Neural progenitor cell (in vitro differentiated cells): Measurements from ENCODE around the gene SULT1A2.
"Not testable (repeated sequence)": the region's sequence is repeated elsewhere in the genome, so short reads cannot be mapped to it uniquely, and the experiment has no call there.

Source experiments
- CTCF ChIP-seq: fragments of 200-600 bp; sonication (generic); IDR thresholded peaks from 2 replicates; pipeline ENCODE4 v1.5.1; 2017; ENCODE audit warnings: antibody characterized with exemption, mild to moderate bottlenecking
- EZH2 ChIP-seq: fragments of 200-600 bp; sonication (generic); IDR thresholded peaks from 2 replicates; pipeline ENCODE4 v1.6.1; 2017; ENCODE audit warnings: antibody characterized with exemption, mild to moderate bottlenecking, moderate library complexity
- EZH2phosphoT487 ChIP-seq: fragments of 200-600 bp; sonication (generic); IDR thresholded peaks from 2 replicates; pipeline ENCODE4 v1.6.1; 2017; ENCODE audit warnings: antibody characterized with exemption

GRCh38 chr16:28638359-28638758 is 41.5 kb upstream of the SULT1A2 start:
- TF ChIP-seq CTCF, EZH2phosphoT487, EZH2: not testable (repeated sequence)
